Endothelial cell of hepatic sinusoid (primary cell): ENCODE data around the gene PROSER3.

Experiments
- in situ Hi-C: cut with HindIII; loops from 2 replicates; pipeline ENCODE4 v1.10.0; 2017; ENCODE audit warnings: low sequenced_read_pairs

The PROSER3 gene

GRCh38 chr19:35775046-35775297 lies 17.0 kb downstream of the PROSER3 start:
- in situ Hi-C loops = no loop called here

GRCh38 chr19:35775298-35776101 lies 17.5 kb downstream of the PROSER3 start, which contains the start of gene ARHGAP33:
Gene ARHGAP33, plus strand, starts transcription at chr19:35775564. Its CDS starts 95 bp downstream, at chr19:35775659.
- in situ Hi-C loops = no loop called here

DNA sequence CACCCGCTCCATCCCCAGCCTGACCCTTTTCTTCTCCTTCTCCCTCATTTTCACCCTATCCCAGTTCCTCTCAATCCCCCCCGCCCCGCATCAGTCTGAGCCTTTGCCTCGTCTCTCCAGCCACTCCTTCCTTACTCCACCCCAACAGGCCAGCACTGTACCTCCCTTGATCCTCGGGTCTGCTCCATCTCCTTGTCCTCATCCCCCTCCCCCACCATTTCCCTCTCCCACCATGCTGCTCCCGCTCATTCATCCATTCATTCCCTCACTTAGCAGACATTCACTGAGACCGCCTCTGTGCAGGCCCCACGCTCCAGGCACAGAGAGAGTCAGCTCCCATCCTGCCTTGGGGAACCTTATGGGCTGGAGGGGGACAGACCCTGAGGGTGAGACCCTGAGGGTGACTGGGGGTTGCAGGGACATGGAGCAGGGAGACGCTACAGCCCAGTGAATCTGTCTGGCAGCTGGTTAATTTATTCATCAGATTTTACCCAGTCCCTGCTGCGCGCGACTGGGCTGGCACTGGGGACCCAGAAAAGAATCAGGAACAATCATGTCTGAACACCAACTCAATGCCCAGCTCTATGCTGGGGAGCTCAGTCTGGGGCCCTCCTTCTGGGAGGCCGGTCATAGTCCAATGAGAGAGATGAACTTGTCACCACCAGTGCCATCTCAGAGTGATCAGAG lies 18.3 kb downstream of the PROSER3 start:
- in situ Hi-C loops = no loop called here

DNA sequence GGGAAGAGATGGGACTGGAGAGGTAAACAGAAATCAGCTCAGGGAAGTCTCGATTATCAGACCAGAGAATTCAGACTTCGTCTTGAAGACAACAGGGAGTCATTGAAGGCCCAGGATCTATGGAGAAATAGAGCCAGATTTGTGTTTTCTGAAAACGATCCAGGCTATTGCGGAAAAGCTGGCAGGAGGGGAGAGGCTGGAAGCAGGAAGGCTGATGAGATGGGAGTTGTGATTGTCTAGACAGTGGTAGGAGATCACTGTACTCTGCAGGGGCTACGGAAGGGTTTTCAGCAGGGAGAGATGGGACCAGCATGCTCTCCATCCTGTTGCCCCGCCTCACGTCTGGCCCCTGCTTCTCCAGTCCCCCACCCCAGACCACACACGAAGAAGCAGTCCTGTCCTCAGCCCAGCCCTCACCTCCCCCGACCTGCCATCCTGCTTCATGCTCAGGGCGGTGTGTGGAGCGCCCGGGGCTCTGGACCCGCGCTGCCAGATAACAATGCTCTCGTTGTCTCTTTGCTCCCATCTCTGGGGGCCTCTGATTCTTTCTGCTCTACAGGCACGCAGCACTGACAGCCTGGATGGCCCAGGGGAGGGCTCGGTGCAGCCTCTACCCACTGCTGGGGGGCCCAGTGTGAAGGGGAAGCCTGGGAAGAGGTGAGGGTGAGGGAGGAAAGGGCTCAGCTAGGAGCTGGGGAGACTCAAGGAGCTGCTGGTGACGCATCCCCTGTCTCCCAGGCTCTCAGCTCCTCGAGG lies 19.3 kb downstream of the PROSER3 start:
- in situ Hi-C loops = no loop called here

- in situ Hi-C loops = no loop called here
These were observed 20.0 kb downstream of the PROSER3 start for GRCh38 chr19:35777961-35778360.

GRCh38 chr19:35779033-35779432 lies 21.1 kb downstream of the PROSER3 start:
- in situ Hi-C loops = no loop called here

DNA sequence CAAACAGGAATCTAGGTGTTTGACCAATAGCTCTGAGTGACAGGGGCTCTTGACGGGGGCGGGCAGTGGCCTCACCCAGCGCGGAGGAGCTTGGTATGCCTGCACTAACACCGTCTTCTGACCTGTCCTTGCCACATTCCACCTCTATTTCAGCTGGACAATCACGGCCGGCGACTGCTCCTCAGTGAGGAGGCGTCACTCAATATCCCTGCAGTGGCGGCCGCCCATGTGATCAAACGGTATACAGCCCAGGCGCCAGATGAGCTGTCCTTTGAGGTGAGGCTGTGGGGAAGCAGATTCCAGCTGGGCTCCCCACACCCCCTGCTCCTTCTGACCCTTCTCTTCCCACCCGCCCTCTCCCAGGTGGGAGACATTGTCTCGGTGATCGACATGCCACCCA lies 22.1 kb downstream of the PROSER3 start:
- in situ Hi-C loops = no loop called here

DNA sequence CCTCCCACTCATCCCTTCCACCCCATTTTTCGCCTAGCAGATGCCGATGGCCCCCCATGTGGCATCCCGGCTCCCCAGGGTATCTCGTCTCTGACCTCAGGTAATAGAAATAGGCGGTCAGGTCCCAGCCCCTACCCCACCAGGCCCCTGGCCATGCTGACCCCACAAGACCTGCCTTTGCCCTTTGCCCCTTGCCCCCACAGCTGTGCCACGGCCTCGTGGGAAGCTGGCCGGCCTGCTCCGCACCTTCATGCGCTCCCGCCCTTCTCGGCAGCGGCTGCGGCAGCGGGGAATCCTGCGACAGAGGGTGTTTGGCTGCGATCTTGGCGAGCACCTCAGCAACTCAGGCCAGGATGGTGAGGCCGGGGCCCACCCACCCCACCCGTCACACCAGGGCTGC lies 22.7 kb downstream of the PROSER3 start:
- in situ Hi-C loops = no loop called here

GRCh38 chr19:35781650-35782049 lies 23.7 kb downstream of the PROSER3 start:
- in situ Hi-C loops = no loop called here

- in situ Hi-C loops = no loop called here
These were observed 24.6 kb downstream of the PROSER3 start for GRCh38 chr19:35782589-35782988.

DNA sequence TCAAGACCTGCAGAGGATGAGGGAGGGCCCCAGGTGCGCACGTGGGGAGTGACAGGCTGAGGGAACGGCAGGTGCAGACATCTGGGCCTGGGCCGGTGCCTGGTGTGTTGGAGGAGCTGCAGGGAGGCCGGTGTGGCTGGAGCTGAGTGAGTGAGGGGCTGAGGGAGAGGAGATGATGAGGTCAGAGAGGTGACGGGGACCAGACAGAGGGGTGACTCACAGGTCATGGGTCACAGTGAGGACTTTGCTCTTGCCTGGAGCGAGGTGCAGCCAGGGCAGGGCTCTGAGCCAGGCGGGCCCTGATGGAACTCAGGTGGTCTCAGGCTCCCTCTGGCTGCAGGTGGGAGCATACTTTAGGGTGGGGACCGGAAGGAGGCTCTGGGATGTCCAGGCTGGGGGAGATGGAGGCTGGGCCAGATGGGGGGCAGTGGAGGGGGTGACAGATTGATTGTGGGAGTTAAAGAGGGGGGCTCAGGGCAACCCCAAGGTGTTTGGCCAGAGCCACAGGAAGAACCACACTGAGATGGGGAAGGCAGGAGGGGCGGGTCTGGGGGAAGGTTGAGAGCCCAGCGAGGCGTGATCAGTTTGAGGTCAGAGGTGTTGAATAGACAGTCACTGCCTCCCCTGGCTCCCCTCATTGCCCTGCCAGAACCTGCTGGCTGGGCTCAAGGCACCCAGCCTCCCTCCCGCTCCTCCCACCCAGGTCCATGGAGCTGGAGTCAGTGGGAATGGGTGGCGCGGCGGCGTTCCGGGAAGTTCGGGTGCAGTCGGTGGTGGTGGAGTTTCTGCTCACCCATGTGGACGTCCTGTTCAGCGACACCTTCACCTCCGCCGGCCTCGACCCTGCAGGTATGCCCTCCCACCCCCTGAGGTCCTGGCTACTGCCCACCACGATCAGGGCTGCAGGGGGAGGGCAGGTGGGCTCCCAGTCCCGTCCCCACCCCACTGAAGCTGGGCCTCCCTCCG lies 25.8 kb downstream of the PROSER3 start:
- in situ Hi-C loops = no loop called here

DNA sequence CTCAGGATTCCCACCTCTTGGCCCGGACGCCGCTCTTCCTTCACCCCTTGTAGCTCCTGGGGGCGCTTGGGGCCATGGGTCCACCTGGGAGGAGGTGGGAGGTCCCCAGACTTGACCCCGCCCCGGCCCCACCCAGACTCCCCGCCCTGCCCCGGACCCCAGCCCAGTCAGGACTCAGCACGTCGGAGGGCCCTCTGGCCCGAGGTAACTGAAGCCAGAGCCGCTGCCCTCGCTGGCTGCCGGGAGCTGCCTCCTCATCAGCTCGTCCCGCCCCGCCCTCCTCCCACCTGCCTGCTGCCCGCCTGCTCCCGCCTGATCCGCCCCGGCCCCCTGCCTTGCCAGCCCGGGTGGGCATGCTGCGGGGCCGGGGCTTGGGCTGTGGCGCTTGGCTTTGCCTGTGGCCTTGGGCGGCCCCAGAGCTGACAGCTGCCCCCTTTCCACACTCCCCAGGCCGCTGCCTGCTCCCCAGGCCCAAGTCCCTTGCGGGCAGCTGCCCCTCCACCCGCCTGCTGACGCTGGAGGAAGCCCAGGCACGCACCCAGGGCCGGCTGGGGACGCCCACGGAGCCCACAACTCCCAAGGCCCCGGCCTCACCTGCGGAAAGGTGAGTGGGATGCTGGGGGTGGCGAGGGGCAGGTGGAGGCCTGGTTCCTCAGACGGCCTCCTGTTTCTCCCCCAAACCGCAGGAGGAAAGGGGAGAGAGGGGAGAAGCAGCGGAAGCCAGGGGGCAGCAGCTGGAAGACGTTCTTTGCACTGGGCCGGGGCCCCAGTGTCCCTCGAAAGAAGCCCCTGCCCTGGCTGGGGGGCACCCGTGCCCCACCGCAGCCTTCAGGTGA lies 26.7 kb downstream of the PROSER3 start:
- in situ Hi-C loops = no loop called here

GRCh38 chr19:35785339-35785627 lies 27.3 kb downstream of the PROSER3 start:
- in situ Hi-C loops = no loop called here

DNA sequence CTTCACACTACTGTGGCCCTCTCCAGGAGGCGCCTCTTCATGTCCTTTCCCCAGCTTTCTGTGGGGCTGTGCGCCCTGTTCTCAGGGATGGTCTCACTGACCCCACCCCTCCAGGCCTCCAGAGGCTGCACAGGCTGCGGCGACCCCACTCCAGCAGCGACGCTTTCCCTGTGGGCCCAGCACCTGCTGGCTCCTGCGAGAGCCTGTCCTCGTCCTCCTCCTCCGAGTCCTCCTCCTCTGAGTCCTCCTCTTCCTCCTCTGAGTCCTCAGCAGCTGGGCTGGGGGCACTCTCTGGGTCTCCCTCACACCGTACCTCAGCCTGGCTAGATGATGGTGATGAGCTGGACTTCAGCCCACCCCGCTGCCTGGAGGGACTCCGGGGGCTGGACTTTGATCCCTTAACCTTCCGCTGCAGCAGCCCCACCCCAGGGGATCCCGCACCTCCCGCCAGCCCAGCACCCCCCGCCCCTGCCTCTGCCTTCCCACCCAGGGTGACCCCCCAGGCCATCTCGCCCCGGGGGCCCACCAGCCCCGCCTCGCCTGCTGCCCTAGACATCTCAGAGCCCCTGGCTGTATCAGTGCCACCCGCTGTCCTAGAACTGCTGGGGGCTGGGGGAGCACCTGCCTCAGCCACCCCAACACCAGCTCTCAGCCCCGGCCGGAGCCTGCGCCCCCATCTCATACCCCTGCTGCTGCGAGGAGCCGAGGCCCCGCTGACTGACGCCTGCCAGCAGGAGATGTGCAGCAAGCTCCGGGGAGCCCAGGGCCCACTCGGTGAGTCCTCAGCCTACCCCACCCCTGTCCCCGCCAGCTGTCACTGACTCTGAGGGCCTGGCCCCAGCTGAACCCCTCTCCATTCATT lies 28.6 kb downstream of the PROSER3 start:
- in situ Hi-C loops = no loop called here

- in situ Hi-C loops = no loop called here
These were observed 29.3 kb downstream of the PROSER3 start for GRCh38 chr19:35787227-35787799.

GRCh38 chr19:35788205-35788960 lies 30.4 kb downstream of the PROSER3 start:
- in situ Hi-C loops = no loop called here

GRCh38 chr19:35789195-35789977 lies 31.4 kb downstream of the PROSER3 start:
- in situ Hi-C loops = no loop called here
